Upper lobe of left lung (tissue), 6 donors: ENCODE data around the gene ZNF629. TPM values are rescaled to one million over a fixed set of nuclear protein-coding genes. Genes with fewer than 3 reads are reported as not detected.

Source experiments
- ATAC-seq, 2 donors: fragments of 200-7000 bp; cut with Tn5 transposase; one replicate each; pipeline ENCODE4 v1.9.1; 2022; ENCODE audit warnings: mild to moderate bottlenecking in 2 of 2, moderate library complexity in 2 of 2; ENCODE audit not compliant: low FRiP score in 2 of 2
- DNase-seq, 2 donors: peaks; one replicate each; pipeline ENCODE4 v3.0.0-alpha.2; 2019 to 2020
- H3K27ac ChIP-seq, 4 donors: fragments of 200-600 bp; sonication (generic); one replicate each; pipeline ENCODE4 v1.5.1; 2016 to 2019
- H3K27me3 ChIP-seq, 4 donors: fragments of 200-600 bp; sonication (generic); one replicate each; pipeline ENCODE4 v1.5.1; 2017 to 2019
- H3K36me3 ChIP-seq, 4 donors: fragments of 200-600 bp; sonication (generic); one replicate each; pipeline ENCODE4 v1.5.1; 2016 to 2019
- H3K4me1 ChIP-seq, 4 donors: fragments of 200-600 bp; sonication (generic); one replicate each; pipeline ENCODE4 v1.5.1; 2018 to 2019
- H3K4me3 ChIP-seq, 4 donors: fragments of 200-600 bp; sonication (generic); one replicate each; pipeline ENCODE4 v1.5.1; 2017 to 2019; ENCODE audit warnings: mild to moderate bottlenecking in 2 of 4, moderate library complexity in 1 of 4
- H3K9me3 ChIP-seq, 4 donors: fragments of 200-600 bp; sonication (generic); one replicate each; pipeline ENCODE4 v1.5.1; 2018 to 2019
- EP300 ChIP-seq, 4 donors: sonication (generic); formaldehyde crosslinking; IDR thresholded peaks; one replicate each; pipeline ENCODE4 v1.5.1; 2017; ENCODE audit warnings: antibody characterized with exemption in 4 of 4, control low read depth in 2 of 4
- POLR2A ChIP-seq, 4 donors: fragments of 450-650 bp; IDR thresholded peaks; one replicate each; pipeline ENCODE4 v1.5.1; 2016 to 2017; ENCODE audit warnings: antibody characterized with exemption in 4 of 4, mild to moderate bottlenecking in 2 of 4
- POLR2AphosphoS5 ChIP-seq, 2 donors: sonication (generic); formaldehyde crosslinking; IDR thresholded peaks; one replicate each; pipeline ENCODE4 v1.5.1; 2017; ENCODE audit warnings: antibody characterized with exemption in 2 of 2
- WGBS, 2 donors: methylation state at CpG; one replicate each; pipeline ENCODE4 v1.1.5; 2017 to 2018; 5-methylcytosine and 5-hydroxymethylcytosine counted together
- total RNA-seq, 6 donors: library from RNA; depleted of rRNA in 4 of 6; stranded (reverse); fragments of >200 nt in 4 of 6; gene quantifications; one replicate each; pipeline versions ENCODE4 v1.1.0 to v1.2.1, GENCODE V29; 2016 to 2021
- TF ChIP-seq, protein P1 (sequence below), 6 experiments: fragments of 450-650 bp in 4 of 6; fragments of 200-600 bp in 2 of 6; sonication (generic) in 2 of 6; IDR thresholded peaks; one replicate each; pipeline ENCODE4 v1.5.1; 2016 to 2019; ENCODE audit warnings: antibody characterized with exemption in 6 of 6
- donor health status: DM: no; HTN: no; CAD: no; lungs with moderate emphysema.
- donor health status: DM: no; HTN: yes; CAD: no; lungs with severe emphysema.

ZNF629 gene
- total RNA-seq, 6 donors from 2014 or later, result 13.1 to 32.5 (median 14.8) TPM

GRCh38 chr16:30805370-30806169, 18.6 kb upstream of the ZNF629 start:
- Histone ChIP-seq H3K27ac (peak overlapping the region; percentile 88 to 95 (median 92)), H3K4me3 (peak overlapping the region; percentile 78 to 95 (median 82)), H3K27me3 (no peaks in the 10 kb centered on the region), H3K4me1 (peaks cover 13 to 23% (median 14%) of the 10 kb centered on the region in 4 donors), H3K36me3 (no peaks in the 10 kb centered on the region), H3K9me3 (no peaks in the 10 kb centered on the region)
- TF ChIP-seq POLR2A (IDR thresholded peaks at IDR 0.05) (peak in 3 of 4 donors; percentile 66 to 94 (median 67)), POLR2AphosphoS5 (IDR thresholded peaks at IDR 0.05) (peak; percentile 93 to 95), EP300 (IDR thresholded peaks at IDR 0.05) (no peak)
- TF ChIP-seq, protein P1, sequence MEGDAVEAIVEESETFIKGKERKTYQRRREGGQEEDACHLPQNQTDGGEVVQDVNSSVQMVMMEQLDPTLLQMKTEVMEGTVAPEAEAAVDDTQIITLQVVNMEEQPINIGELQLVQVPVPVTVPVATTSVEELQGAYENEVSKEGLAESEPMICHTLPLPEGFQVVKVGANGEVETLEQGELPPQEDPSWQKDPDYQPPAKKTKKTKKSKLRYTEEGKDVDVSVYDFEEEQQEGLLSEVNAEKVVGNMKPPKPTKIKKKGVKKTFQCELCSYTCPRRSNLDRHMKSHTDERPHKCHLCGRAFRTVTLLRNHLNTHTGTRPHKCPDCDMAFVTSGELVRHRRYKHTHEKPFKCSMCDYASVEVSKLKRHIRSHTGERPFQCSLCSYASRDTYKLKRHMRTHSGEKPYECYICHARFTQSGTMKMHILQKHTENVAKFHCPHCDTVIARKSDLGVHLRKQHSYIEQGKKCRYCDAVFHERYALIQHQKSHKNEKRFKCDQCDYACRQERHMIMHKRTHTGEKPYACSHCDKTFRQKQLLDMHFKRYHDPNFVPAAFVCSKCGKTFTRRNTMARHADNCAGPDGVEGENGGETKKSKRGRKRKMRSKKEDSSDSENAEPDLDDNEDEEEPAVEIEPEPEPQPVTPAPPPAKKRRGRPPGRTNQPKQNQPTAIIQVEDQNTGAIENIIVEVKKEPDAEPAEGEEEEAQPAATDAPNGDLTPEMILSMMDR (IDR thresholded peaks at IDR 0.05), result peak in 3 of 6 experiments; percentile 5 to 23 (median 19)
- ATAC-seq (peak; percentile 95 to 98), DNase-seq (peak; percentile 92 to 95)
- 3 to 11% methylated on average over 16 to 46 of the region's 62 CpGs for WGBS, 2 donors

DNA sequence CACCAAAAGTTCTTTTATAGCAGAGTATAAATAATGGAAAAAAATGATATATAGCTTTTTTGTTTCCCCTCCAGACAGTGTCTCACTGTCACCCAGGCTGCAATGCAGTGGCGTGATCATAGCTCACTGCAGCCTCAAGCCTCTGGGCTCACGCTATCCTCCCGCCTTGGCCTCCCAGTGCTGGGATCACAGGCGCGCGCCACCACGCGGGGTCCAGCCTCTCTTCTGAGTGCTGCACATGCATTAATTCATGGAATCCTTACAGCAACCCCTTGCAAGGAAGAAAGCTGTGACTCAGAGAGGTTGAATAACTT, 18.0 kb upstream of the ZNF629 start:
- 57 to 58% methylated on average over 8 of the region's 8 CpGs for WGBS, 2 donors
- ATAC-seq, result peak; percentile 4 to 54
- H3K4me1 ChIP-seq, result peaks cover 13 to 23% (median 14%) of the 10 kb centered on the region in 4 donors
- H3K4me3 ChIP-seq, result peak overlapping the region; percentile 78 to 95 (median 82)
- no peaks in the 10 kb centered on the region for H3K36me3 ChIP-seq
- peak in 1 of 2 donors; percentile 86 for DNase-seq
- H3K27ac ChIP-seq, result peak overlapping the region; percentile 88 to 95 (median 92)
- TF ChIP-seq EP300 (IDR thresholded peaks at IDR 0.05) (no peak), POLR2A (IDR thresholded peaks at IDR 0.05) (no peak), POLR2AphosphoS5 (IDR thresholded peaks at IDR 0.05) (no peak)
- TF ChIP-seq, protein P1 (IDR thresholded peaks at IDR 0.05), result no peak
- H3K9me3 ChIP-seq, result no peaks in the 10 kb centered on the region
- no peaks in the 10 kb centered on the region for H3K27me3 ChIP-seq

DNA sequence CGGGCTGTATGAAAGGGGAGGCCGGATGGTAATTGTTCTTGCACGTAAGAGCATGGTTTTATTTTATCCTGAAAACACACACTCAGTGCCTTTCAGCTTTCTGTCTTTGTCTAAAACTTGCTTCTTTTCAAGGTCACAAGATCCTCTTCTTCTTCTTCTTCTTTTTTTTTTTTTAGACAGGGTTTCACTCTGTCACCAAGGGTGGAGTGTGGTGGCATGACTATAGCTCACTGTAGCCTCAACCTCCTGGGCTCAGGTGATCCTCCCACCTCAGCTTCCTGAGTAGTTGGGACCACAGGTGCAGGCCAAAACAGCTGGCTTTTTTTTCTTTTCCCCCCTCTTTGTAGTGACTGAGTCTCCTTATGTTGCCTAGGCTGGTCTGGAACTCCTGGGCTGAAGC, 15.9 kb upstream of the ZNF629 start:
- TF ChIP-seq POLR2AphosphoS5 (IDR thresholded peaks at IDR 0.05) (no peak), POLR2A (IDR thresholded peaks at IDR 0.05) (no peak), EP300 (IDR thresholded peaks at IDR 0.05) (no peak)
- TF ChIP-seq, protein P1 (IDR thresholded peaks at IDR 0.05), result no peak
- Histone ChIP-seq H3K9me3 (no peaks in the 10 kb centered on the region), H3K4me1 (peaks cover 13 to 23% (median 14%) of the 10 kb centered on the region in 4 donors), H3K27me3 (no peaks in the 10 kb centered on the region), H3K27ac (no peak overlapping the region), H3K4me3 (no peak overlapping the region), H3K36me3 (no peaks in the 10 kb centered on the region)
- 68 to 79% methylated on average over 3 of the region's 3 CpGs for WGBS, 2 donors
- DNase-seq (no peak), ATAC-seq (no peak)

DNA sequence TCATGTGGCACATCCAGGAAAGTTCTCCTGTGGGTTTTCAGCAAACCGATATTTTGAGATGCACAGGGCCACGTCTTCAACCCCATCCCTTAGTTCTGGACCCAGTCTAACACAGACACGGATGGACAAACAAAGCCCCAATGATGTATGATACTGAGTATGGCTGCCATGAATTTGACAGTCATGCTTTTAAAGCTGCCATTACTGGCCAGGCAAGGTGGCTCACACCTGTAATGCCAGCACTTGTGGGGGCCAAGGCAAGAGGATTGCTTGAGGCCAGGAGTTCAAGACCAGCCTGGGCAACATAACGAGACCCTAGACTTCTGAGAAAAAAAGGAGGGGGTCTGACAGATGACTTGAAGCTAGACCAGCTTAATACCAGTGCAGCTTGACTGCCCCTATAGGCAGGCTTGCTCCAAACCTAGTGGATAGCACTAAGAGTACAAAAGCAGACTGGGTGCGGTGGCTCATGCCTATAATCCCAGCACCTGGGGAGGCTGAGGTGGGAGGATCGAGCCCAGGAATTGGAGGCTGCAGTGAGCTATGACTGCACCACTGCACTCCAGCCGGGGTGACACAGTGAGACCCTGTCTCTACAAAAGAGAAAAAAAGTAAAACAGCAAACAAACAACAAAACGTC, 10.8 kb upstream of the ZNF629 start:
- no peak overlapping the region for H3K4me3 ChIP-seq
- DNase-seq (no peak), ATAC-seq (no peak)
- no peak overlapping the region for H3K27ac ChIP-seq
- H3K36me3 ChIP-seq, result no peaks in the 10 kb centered on the region
- H3K4me1 ChIP-seq, result no peaks in the 10 kb centered on the region
- TF ChIP-seq EP300 (IDR thresholded peaks at IDR 0.05) (no peak), POLR2A (IDR thresholded peaks at IDR 0.05) (no peak), POLR2AphosphoS5 (IDR thresholded peaks at IDR 0.05) (no peak)
- TF ChIP-seq, protein P1 (IDR thresholded peaks at IDR 0.05), result no peak
- 77 to 80% methylated on average over 8 of the region's 8 CpGs for WGBS, 2 donors
- no peaks in the 10 kb centered on the region for H3K27me3 ChIP-seq
- H3K9me3 ChIP-seq, result no peaks in the 10 kb centered on the region
